Pons (tissue), 1 donor: ENCODE measurements around the gene CALU.

Experiments
- DNase-seq: peaks from one replicate; pipeline ENCODE4 v3.0.0-alpha.2; 2016; ENCODE audit warnings: low spot score

The CALU gene

GRCh38 chr7:128739048-128739962, at the start of gene CALU:
Gene CALU (plus strand): TSS chr7:128739359. CDS start chr7:128748584, 9,225 bp downstream.
- DNase-seq = peak; percentile 94

GRCh38 chr7:128691227-128691626, 47.9 kb upstream of the CALU start:
- no peak for DNase-seq

GRCh38 chr7:128692623-128693270, 46.4 kb upstream of the CALU start:
- DNase-seq = no peak

- no peak for DNase-seq
Observed at GRCh38 chr7:128693373-128694015, 45.7 kb upstream of the CALU start.

GRCh38 chr7:128694738-128695137, 44.4 kb upstream of the CALU start:
- no peak for DNase-seq

- no peak for DNase-seq
Observed at GRCh38 chr7:128697302-128697905, 41.8 kb upstream of the CALU start.

GRCh38 chr7:128699196-128699712, 39.9 kb upstream of the CALU start:
- no peak for DNase-seq

GRCh38 chr7:128699895-128700294, 39.3 kb upstream of the CALU start:
- DNase-seq = no peak

- no peak for DNase-seq
Observed at GRCh38 chr7:128701062-128701785, 37.9 kb upstream of the CALU start.

GRCh38 chr7:128703609-128704241, 35.4 kb upstream of the CALU start:
- no peak for DNase-seq

- DNase-seq = no peak
Observed at GRCh38 chr7:128705891-128706333, 33.2 kb upstream of the CALU start.

DNA sequence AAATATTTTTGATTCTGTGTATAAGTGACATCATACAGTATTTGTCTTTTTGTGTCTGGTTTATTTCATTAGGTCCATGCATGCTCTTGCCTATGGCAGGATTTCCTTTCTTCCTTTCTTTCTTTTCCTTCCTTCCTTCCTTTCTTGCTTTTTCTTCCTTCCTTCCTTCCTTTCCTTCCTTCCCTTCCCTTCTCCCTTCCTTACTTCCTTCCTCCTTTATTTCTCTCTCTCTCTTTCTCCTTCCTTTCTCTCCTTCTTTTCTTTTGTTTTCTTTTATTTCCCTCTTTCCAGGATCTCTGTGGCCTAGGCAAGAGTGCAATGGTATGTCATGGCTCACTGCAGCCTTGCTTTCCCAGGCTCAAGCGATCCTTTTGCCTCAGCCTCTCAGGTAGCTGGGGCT, 31.4 kb upstream of the CALU start:
- no peak for DNase-seq

DNA sequence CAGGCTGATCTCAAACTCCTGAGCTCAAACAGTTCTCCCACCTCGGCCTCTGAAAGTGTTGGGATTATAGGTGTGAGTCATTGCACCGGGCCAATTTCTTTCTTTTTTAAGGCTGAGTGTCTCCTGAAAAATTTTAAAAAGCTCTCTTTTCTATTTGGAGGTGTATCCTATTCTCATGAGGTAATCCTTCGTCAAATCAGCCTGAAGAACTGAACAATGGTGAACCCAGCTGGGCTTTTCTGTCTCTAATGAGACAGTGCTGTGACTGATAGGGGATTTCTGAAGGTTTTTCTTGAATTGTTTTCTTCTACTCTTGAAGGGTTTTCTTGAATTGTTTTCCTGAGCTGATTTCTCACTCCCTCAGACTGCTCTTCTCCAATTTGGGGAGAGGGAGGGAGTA, 30.9 kb upstream of the CALU start:
- no peak for DNase-seq

DNA sequence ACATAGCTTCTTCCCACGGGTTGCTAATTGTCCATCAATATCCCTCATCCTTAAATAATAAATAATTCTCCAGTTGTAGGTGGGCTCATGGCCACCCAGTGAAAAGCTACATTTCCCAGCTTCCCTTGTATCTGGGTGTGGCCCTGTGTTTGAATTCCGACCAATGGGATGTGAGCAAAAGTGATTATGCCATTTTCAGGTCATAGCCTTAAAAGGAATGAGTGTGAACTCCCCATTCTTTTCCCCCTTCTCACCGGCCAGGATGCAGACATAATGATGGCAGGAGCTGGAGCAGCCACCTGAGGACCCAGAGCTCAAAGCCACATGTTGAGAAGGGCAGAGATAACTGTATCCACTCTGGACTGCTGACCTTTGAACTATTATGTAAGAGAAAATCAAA, 30.3 kb upstream of the CALU start:
- no peak for DNase-seq

DNA sequence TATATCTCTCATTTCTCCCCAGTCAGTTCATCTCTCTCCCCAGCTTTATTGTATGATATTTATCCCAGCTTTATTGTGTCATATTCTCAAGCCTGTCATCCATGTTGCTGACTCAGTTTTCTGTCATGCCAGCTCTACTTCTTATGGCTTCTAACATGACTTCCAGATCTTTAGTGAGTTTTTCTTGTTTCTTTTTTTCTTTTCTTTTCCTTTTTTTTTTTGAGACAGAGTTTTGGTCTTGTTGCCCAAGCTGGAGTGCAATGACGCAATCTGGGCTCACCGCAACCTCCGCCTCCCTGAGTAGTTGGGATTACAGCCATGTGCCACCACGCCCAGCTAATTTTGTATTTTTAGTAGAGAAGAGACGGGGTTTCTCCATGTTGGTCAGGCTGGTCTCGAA, 28.7 kb upstream of the CALU start:
- no peak for DNase-seq

GRCh38 chr7:128713794-128714193, 25.4 kb upstream of the CALU start:
- DNase-seq = no peak

DNA sequence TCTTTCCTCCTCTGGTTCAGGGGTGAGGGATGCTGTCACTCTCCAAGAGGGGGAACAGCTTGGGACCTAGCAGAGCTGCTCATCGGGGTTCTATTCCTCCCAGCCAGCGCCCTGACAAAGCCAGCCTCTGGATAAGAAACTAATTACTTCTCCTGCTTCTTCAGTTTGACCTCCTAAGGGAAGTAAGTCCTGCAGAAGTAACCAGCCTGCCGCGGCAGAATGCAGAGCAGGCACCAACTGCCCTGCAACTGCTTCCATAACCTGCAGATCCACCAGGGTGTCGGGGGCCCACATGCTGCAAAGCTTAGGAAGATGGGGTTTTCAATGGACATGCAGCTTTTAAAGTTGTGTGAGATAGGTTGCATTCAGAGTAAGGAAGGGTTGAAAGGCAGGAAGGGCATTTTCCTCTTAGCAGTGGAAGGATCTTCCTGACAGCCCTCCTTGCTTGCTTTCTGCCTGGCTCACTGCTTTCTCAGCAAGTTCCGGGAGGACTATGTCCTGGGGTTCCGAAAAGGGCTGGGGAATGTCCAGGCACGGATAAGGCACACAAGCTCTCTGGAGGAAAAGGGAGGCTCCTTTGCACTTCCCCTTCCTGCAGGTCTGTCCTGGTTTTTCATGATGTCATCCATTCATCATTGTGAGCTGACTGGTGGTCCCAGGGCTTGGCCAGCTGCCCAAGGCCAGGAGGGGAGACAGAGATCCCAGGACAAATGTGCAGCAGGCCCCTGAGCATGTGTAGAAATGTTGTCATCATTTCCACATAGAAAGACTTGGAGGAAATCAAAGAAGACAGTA, 24.3 kb upstream of the CALU start:
- DNase-seq = no peak

- DNase-seq = no peak
Observed at GRCh38 chr7:128718967-128719642, 20.1 kb upstream of the CALU start.

DNA sequence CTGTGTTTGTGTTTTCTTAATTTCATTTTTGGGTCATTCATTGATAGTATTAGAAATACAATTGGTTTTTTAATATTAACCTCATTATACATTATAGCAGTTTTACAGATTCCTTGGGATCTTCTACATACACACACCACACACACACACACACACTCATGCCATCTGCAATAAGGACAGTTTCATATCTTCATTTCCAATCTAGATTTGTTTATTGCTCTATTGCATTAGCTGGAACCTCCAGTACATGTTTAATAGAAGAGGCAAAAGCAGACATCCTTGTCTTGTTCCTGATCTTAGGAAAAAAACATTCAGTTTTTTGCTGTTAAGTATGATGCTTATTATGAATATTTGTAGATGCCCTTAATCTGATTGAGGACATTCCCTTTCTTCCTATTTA, 17.8 kb upstream of the CALU start:
- DNase-seq = no peak

- DNase-seq = no peak
Observed at GRCh38 chr7:128724743-128725142, 14.4 kb upstream of the CALU start.
